Gastroesophageal sphincter (tissue), 4 donors: Measurements from ENCODE around the gene CSMD2. TPM values are rescaled to one million over a fixed set of nuclear protein-coding genes. Genes with fewer than 3 reads are reported as not detected.

Experiments used
- ATAC-seq: fragments of 150-250 bp; one replicate; pipeline ENCODE4 v1.9.1; 2016; ENCODE audit warnings: mild to moderate bottlenecking, moderate library complexity
- H3K27ac ChIP-seq, 4 donors: fragments of 200-600 bp; sonication (generic) in 3 of 4; 1 replicate in 3 of 4; 2 replicates in 1 of 4; pipeline ENCODE4 v1.5.1; 2016 to 2019
- H3K27me3 ChIP-seq: fragments of 200-600 bp; sonication (generic); one replicate; pipeline ENCODE4 v1.5.1; 2019
- H3K36me3 ChIP-seq, 2 donors: fragments of 200-600 bp; sonication (generic); one replicate each; pipeline ENCODE4 v1.5.1; 2019; ENCODE audit warnings: control low read depth in 1 of 2
- H3K4me1 ChIP-seq, 3 donors: fragments of 200-600 bp; sonication (generic); 1 replicate in 2 of 3; 2 replicates in 1 of 3; pipeline ENCODE4 v1.5.1; 2016 to 2019; ENCODE audit warnings: control low read depth in 2 of 3
- H3K4me3 ChIP-seq, 2 donors: fragments of 200-600 bp; sonication (generic); one replicate each; pipeline ENCODE4 v1.5.1; 2019; ENCODE audit warnings: mild to moderate bottlenecking in 1 of 2, moderate library complexity in 1 of 2
- H3K9me3 ChIP-seq, 3 donors: fragments of 200-600 bp; sonication (generic); one replicate each; pipeline ENCODE4 v1.5.1; 2017 to 2019; ENCODE audit warnings: control low read depth in 2 of 3
- CTCF ChIP-seq, 4 experiments: fragments of 200-600 bp in 2 of 4; fragments of 450-650 bp in 2 of 4; sonication (generic) in 1 of 4; IDR thresholded peaks; one replicate each; pipeline ENCODE4 v1.5.1; 2017 to 2019; ENCODE audit warnings: antibody characterized with exemption in 4 of 4, mild to moderate bottlenecking in 2 of 4, moderate library complexity in 2 of 4
- EP300 ChIP-seq: sonication (generic); formaldehyde crosslinking; IDR thresholded peaks from one replicate; pipeline ENCODE4 v1.6.1; 2017; ENCODE audit warnings: antibody characterized with exemption, mild to moderate bottlenecking
- POLR2A ChIP-seq, 2 donors: fragments of 450-650 bp; IDR thresholded peaks; one replicate each; pipeline ENCODE4 v1.6.1; 2017; ENCODE audit warnings: antibody characterized with exemption in 2 of 2, mild to moderate bottlenecking in 2 of 2, moderate library complexity in 1 of 2
- POLR2AphosphoS5 ChIP-seq: sonication (generic); formaldehyde crosslinking; IDR thresholded peaks from one replicate; pipeline ENCODE4 v1.6.1; 2017; ENCODE audit warnings: antibody characterized with exemption
- WGBS, 2 donors: methylation state at CpG; one replicate each; pipeline ENCODE4 v1.1.5; 2018; ENCODE audit warnings: low coverage in 1 of 2; 5-methylcytosine and 5-hydroxymethylcytosine counted together
- total RNA-seq, 4 donors: library from RNA; depleted of rRNA; stranded (reverse); fragments of >200 nt; gene quantifications; one replicate each; pipeline ENCODE4 v1.1.0, GENCODE V29; 2016

Gene CSMD2
- total RNA-seq, 4 donors from 2014 or later = 0.22 to 2.5 (median 0.37) TPM

- no peaks in the 10 kb centered on the region for H3K36me3 ChIP-seq
- 0 to 7% methylated on average over 5 to 6 of the region's 24 CpGs for WGBS, 2 donors
- H3K4me3 ChIP-seq = peak overlapping the region in 1 of 2 donors; percentile 35
- ATAC-seq = no peak
- no peaks in the 10 kb centered on the region for H3K9me3 ChIP-seq
- no peak for TF ChIP-seq POLR2A (IDR thresholded peaks at IDR 0.05)
- TF ChIP-seq CTCF (IDR thresholded peaks at IDR 0.05) = no peak
- no peak for TF ChIP-seq EP300
- no peak for TF ChIP-seq POLR2AphosphoS5
- H3K27me3 ChIP-seq = peaks cover 99% of the 10 kb centered on the region
- peaks cover 3 to 49% (median 32%) of the 10 kb centered on the region in 3 donors for H3K4me1 ChIP-seq
- peak overlapping the region in 1 of 4 donors; percentile 28 for H3K27ac ChIP-seq
Measured at GRCh38 chr1:34166625-34167361, 1.8 kb upstream of the CSMD2 start.

- TF ChIP-seq POLR2AphosphoS5 (no peak), POLR2A (IDR thresholded peaks at IDR 0.05) (no peak), EP300 (no peak), CTCF (IDR thresholded peaks at IDR 0.05) (no peak)
- Histone ChIP-seq H3K4me1 (peaks cover 3 to 49% (median 32%) of the 10 kb centered on the region in 3 donors), H3K27me3 (peaks cover 100% of the 10 kb centered on the region), H3K27ac (peak overlapping the region in 1 of 4 donors; percentile 28), H3K36me3 (no peaks in the 10 kb centered on the region), H3K9me3 (no peaks in the 10 kb centered on the region), H3K4me3 (peak overlapping the region in 1 of 2 donors; percentile 35)
- ATAC-seq = no peak
- WGBS, 2 donors = 0 to 10% methylated on average over 2 to 4 of the region's 27 CpGs
Measured at GRCh38 chr1:34166191-34166624, 1.2 kb upstream of the CSMD2 start.

- TF ChIP-seq POLR2A (IDR thresholded peaks at IDR 0.05) = no peak
- no peak for TF ChIP-seq CTCF (IDR thresholded peaks at IDR 0.05)
- no peak for TF ChIP-seq POLR2AphosphoS5
- TF ChIP-seq EP300 = no peak
- no peaks in the 10 kb centered on the region for H3K9me3 ChIP-seq
- H3K27ac ChIP-seq = no peak overlapping the region
- WGBS, 2 donors = 1 to 6% methylated on average over 2 to 8 of the region's 13 CpGs
- no peaks in the 10 kb centered on the region for H3K36me3 ChIP-seq
- ATAC-seq = no peak
- H3K27me3 ChIP-seq = peaks cover 94% of the 10 kb centered on the region
- H3K4me3 ChIP-seq = peak overlapping the region in 1 of 2 donors; percentile 54
- H3K4me1 ChIP-seq = peaks cover 3 to 49% (median 32%) of the 10 kb centered on the region in 3 donors
Measured at GRCh38 chr1:34165422-34165921, 442 bp upstream of the CSMD2 start.

GRCh38 chr1:34163792-34164731 lies 968 bp downstream of the CSMD2 start:
- TF ChIP-seq POLR2A (IDR thresholded peaks at IDR 0.05) = no peak
- no peak for TF ChIP-seq EP300
- peak; percentile 18 for TF ChIP-seq POLR2AphosphoS5
- Histone ChIP-seq H3K27ac (no peak overlapping the region), H3K27me3 (peaks cover 94% of the 10 kb centered on the region), H3K4me1 (peaks cover 3 to 49% (median 32%) of the 10 kb centered on the region in 3 donors), H3K4me3 (peak overlapping the region; percentile 4 to 54), H3K9me3 (no peaks in the 10 kb centered on the region), H3K36me3 (no peaks in the 10 kb centered on the region)
- ATAC-seq = no peak
- 0% methylated on average over 5 to 15 of the region's 75 CpGs for WGBS, 2 donors
